ENCODE measurements around the gene PSAT1. TPM values are rescaled to one million over a fixed set of nuclear protein-coding genes. Genes with fewer than 3 reads are reported as not detected.

PSAT1 gene
- total RNA-seq = 1.9 TPM

DNA sequence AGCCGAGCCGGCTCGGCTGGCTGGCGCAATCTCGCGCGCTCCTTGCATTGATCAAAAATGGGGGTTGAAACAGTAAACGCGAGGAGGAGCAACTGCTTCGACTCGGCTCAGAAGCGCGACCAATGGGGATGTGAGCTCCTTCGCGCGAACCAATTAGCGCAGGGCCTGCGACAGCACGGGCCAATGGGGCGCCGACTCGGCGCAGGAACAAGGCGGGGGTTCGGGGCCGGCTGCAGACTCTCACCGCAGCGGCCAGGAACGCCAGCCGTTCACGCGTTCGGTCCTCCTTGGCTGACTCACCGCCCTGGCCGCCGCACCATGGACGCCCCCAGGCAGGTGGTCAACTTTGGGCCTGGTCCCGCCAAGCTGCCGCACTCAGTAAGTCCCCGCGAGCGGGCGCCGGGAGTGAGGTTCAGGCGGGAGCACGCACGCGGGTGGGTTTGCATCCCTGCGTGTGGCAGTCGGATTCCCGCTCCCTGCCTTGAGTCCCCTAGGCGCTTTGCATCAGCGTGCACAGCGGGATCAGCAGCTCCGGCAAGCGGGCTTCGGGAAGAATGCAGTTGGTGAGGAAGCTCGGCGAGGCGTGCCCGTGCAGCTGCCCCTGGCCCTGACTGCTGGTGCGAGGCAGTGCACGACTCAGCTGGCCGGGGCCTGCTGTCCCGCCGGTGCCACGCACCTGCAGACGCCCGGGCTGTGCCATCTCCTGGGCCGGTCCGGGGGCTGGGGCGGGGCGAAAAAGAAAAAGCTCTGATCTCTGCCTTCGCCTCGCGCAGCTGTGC, at the start of gene PSAT1:
PSAT1 (plus strand) TSS at position 233 of the 779 bp plus-strand sequence; CDS start at position 319, 86 bp downstream.
- Histone ChIP-seq H3K9me3 (no peaks in the 10 kb centered on the region), H3K36me3 (no peaks in the 10 kb centered on the region), H3K4me3 (peak within 1 kb of the TSS; percentile 57 to 76), H3K27ac (peak within 1 kb of the TSS; percentile 20 to 52), H3K4me1 (peaks cover 4 to 9% of the 10 kb centered on the region in 2 donors), H3K27me3 (no peaks in the 10 kb centered on the region)
- TF ChIP-seq, protein P1, sequence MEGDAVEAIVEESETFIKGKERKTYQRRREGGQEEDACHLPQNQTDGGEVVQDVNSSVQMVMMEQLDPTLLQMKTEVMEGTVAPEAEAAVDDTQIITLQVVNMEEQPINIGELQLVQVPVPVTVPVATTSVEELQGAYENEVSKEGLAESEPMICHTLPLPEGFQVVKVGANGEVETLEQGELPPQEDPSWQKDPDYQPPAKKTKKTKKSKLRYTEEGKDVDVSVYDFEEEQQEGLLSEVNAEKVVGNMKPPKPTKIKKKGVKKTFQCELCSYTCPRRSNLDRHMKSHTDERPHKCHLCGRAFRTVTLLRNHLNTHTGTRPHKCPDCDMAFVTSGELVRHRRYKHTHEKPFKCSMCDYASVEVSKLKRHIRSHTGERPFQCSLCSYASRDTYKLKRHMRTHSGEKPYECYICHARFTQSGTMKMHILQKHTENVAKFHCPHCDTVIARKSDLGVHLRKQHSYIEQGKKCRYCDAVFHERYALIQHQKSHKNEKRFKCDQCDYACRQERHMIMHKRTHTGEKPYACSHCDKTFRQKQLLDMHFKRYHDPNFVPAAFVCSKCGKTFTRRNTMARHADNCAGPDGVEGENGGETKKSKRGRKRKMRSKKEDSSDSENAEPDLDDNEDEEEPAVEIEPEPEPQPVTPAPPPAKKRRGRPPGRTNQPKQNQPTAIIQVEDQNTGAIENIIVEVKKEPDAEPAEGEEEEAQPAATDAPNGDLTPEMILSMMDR (IDR thresholded peaks at IDR 0.05) = no peak
- intact Hi-C loops (cut with DNase I) = no loop called here
- peak; percentile 26 to 89 for DNase-seq (ENCODE audit: low spot score in 2 of 2)

DNA sequence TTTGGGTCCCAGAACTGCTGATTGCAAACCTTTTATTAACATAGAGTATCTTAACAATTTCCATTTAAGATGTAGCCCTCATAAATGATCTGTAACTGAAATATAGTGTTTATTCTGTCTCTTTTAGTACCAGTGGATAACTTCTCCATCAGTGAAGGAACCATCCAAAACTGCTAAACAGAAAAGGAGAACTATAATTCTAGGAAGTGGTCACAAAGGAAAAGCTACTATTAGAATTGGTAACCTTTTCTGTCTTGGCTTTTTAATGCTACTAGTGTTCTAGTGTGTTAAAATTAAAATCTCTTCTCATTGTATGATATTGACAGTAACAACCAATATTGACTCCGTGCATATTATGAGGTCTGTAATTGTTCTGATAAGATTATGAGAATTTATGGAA, 48.3 kb upstream of the PSAT1 start:
- DNase-seq (ENCODE audit: low spot score in 2 of 2) = no peak
- Histone ChIP-seq H3K9me3 (no peaks in the 10 kb centered on the region), H3K4me1 (no peaks in the 10 kb centered on the region), H3K27ac (no peak overlapping the region), H3K36me3 (peaks cover 7 to 16% of the 10 kb centered on the region in 2 donors), H3K4me3 (no peak overlapping the region), H3K27me3 (no peaks in the 10 kb centered on the region)
- TF ChIP-seq, protein P1 (IDR thresholded peaks at IDR 0.05) = no peak
- intact Hi-C loops (cut with DNase I) = no loop called here

GRCh38 chr9:78249542-78249941, 47.4 kb upstream of the PSAT1 start:
- no peaks in the 10 kb centered on the region for H3K4me1 ChIP-seq
- TF ChIP-seq, protein P1 (IDR thresholded peaks at IDR 0.05) = no peak
- peaks cover 1 to 13% of the 10 kb centered on the region in 2 donors for H3K36me3 ChIP-seq
- no peak overlapping the region for H3K4me3 ChIP-seq
- intact Hi-C loops (cut with DNase I) = no loop called here
- no peaks in the 10 kb centered on the region for H3K27me3 ChIP-seq
- DNase-seq (ENCODE audit: low spot score in 2 of 2) = no peak
- no peaks in the 10 kb centered on the region for H3K9me3 ChIP-seq
- H3K27ac ChIP-seq = no peak overlapping the region

- TF ChIP-seq, protein P1 (IDR thresholded peaks at IDR 0.05) = no peak
- Histone ChIP-seq H3K27ac (no peak overlapping the region), H3K4me1 (no peaks in the 10 kb centered on the region), H3K36me3 (peaks cover 0 to 13% of the 10 kb centered on the region in 2 donors), H3K9me3 (no peaks in the 10 kb centered on the region), H3K4me3 (no peak overlapping the region), H3K27me3 (no peaks in the 10 kb centered on the region)
- no peak for DNase-seq (ENCODE audit: low spot score in 2 of 2)
- intact Hi-C loops (cut with DNase I) = no loop called here
Measured at GRCh38 chr9:78252616-78253015, 44.3 kb upstream of the PSAT1 start.

GRCh38 chr9:78253285-78253684, 43.6 kb upstream of the PSAT1 start:
- Histone ChIP-seq H3K36me3 (peaks cover 0 to 10% of the 10 kb centered on the region in 2 donors), H3K27ac (no peak overlapping the region), H3K4me1 (no peaks in the 10 kb centered on the region), H3K9me3 (no peaks in the 10 kb centered on the region), H3K27me3 (no peaks in the 10 kb centered on the region), H3K4me3 (no peak overlapping the region)
- DNase-seq (ENCODE audit: low spot score in 2 of 2) = no peak
- intact Hi-C loops (cut with DNase I) = no loop called here
- TF ChIP-seq, protein P1 (IDR thresholded peaks at IDR 0.05) = no peak

Data from ascending aorta (tissue), 2 donors.